ENCODE measurements around the gene TUSC2.

Gene TUSC2

GRCh38 chr3:50278123-50278879, 49.7 kb downstream of the TUSC2 start:
- no peak overlapping the region for H3K4me3 ChIP-seq (ENCODE audit: low read depth, low read length)
- no peak for TF ChIP-seq CTCF (conservative IDR thresholded peaks at IDR 0.05; ENCODE audit: low read depth, low read length)
- no peak for DNase-seq (ENCODE audit: low read depth)

DNA sequence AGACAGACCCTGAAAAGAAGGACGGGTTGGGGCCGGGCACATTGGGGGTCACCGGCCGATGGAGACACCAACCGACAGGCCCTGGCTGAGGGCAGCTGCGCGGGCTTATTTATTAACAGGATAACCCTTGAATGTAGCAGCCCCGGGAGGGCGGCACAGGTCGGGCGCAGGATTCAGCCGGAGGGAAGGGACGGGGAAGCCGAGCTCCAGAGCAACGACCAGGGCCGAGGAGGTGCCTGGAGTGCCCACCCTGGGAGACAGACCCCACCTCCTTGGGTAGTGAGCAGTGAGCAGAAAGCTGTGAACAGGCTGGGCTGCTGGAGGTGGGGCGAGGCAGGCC, 51.3 kb downstream of the TUSC2 start:
- no peak for DNase-seq (ENCODE audit: low read depth)
- no peak overlapping the region for H3K4me3 ChIP-seq (ENCODE audit: low read depth, low read length)
- TF ChIP-seq CTCF (conservative IDR thresholded peaks at IDR 0.05; ENCODE audit: low read depth, low read length): no peak

DNA sequence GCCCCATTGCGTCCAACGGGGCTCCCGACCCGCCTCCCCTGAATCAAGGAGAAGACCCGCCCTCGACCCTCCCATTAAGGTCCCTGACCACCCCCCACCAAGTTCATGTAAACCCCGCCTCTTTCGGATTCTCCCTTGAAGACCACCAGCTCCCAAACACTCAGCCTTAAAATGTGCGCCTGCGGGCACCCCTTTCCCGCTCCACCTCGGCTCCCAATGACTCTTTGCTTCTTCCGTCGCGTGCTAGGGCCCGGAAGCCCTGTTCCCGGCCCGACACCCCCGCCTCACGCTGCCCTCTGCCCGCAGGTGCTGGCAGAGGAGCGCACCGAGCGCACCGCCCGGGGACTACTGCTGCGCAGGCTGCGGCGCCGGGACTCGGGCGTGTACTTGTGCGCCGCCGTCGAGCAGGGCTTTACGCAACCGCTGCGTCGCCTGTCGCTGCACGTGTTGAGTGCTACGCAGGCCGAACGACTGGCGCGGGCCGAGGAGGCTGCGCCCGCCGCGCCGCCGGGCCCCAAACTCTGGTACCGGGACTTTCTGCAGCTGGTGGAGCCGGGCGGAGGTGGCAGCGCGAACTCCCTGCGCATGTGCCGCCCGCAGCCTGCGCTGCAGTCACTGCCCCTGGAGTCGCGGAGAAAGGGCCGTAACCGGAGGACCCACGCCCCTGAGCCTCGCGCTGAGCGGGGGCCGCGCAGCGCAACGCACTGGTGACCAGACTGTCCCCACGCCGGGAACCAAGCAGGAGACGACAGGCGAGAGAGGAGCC, 51.8 kb downstream of the TUSC2 start:
- H3K4me3 ChIP-seq (ENCODE audit: low read depth, low read length): no peak overlapping the region
- no peak for DNase-seq (ENCODE audit: low read depth)
- no peak for TF ChIP-seq CTCF (conservative IDR thresholded peaks at IDR 0.05; ENCODE audit: low read depth, low read length)

GRCh38 chr3:50275141-50275995, 52.7 kb downstream of the TUSC2 start:
- no peak for DNase-seq (ENCODE audit: low read depth)
- H3K4me3 ChIP-seq (ENCODE audit: low read depth, low read length): no peak overlapping the region
- TF ChIP-seq CTCF (conservative IDR thresholded peaks at IDR 0.05; ENCODE audit: low read depth, low read length): no peak

Data from choroid plexus epithelial cell (primary cell).